Colonic mucosa (tissue), 4 donors: ENCODE results near the gene PTPRN2. TPM values are rescaled to one million over a fixed set of nuclear protein-coding genes. Genes with fewer than 3 reads are reported as not detected.
"Not testable (repeated sequence)": the region's sequence is repeated elsewhere in the genome, so short reads cannot be mapped to it uniquely, and the experiment has no call there.

ENCODE experiments used
- DNase-seq: peaks from one replicate; pipeline ENCODE4 v3.0.0-alpha.2; 2020
- H3K27ac ChIP-seq: fragments of 200-600 bp; one replicate; pipeline ENCODE4 v1.8.0; 2021
- H3K27me3 ChIP-seq: fragments of 200-600 bp; one replicate; pipeline ENCODE4 v1.8.0; 2021
- H3K36me3 ChIP-seq: fragments of 200-600 bp; one replicate; pipeline ENCODE4 v1.8.0; 2021
- H3K4me1 ChIP-seq: fragments of 200-600 bp; one replicate; pipeline ENCODE4 v1.8.0; 2021; ENCODE audit warnings: mild to moderate bottlenecking
- H3K4me3 ChIP-seq: fragments of 200-600 bp; one replicate; pipeline ENCODE4 v1.8.0; 2021
- H3K9ac ChIP-seq, 2 donors: one replicate each; pipeline ENCODE4 v1.7.0; 2013; ENCODE audit warnings: control low read depth in 2 of 2, low read depth in 2 of 2, low read length in 2 of 2
- H3K9me3 ChIP-seq: fragments of 200-600 bp; one replicate; pipeline ENCODE4 v1.8.0; 2021
- intact Hi-C: fragments of 100-400 bp; cut with DNase I; formaldehyde crosslinking; loops from one replicate; pipeline ENCODE4 v1.14.1; 2022
- total RNA-seq, 2 donors: library from RNA; stranded (reverse); fragmentation: NEBNext Ultra II Directional in 1 of 2; extraction: Animal tissue kit (Norgen Biotek cat#: 25700) in 1 of 2; gene quantifications; one replicate each; pipeline ENCODE4 v1.2.1, GENCODE V29; 2021
- TF ChIP-seq, protein P1 (sequence below): fragments of 200-600 bp; IDR thresholded peaks from one replicate; pipeline ENCODE4 v1.8.0; 2022; ENCODE audit warnings: antibody characterized with exemption, mild to moderate bottlenecking
- donor health status: healthy.
- donor health status: DM: no; HTN: no; CAD: no.
- donor health status: DM: no; HTN: no; CAD: no.

Gene PTPRN2
- total RNA-seq, 2 donors from 2014 or later = 14.7 to 21.6 TPM

DNA sequence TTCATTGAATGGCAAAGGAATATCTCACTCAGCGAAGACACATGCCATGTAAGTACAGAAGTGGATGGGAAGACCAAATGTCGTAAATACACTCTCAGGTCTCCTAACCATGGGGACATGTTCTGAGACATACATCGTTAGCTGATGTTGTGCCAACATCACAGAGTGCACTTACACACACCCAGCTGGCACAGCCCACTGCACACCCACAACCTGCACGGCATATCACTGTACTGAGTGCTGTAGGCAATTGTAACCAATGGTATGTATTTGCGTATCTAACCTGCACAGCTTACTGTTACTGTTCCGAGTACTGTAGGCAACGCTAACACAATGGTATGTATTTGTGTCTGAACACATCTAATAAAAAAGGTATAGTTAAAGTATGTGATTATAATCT, 550.4 kb downstream of the PTPRN2 start:
- TF ChIP-seq, protein P1, sequence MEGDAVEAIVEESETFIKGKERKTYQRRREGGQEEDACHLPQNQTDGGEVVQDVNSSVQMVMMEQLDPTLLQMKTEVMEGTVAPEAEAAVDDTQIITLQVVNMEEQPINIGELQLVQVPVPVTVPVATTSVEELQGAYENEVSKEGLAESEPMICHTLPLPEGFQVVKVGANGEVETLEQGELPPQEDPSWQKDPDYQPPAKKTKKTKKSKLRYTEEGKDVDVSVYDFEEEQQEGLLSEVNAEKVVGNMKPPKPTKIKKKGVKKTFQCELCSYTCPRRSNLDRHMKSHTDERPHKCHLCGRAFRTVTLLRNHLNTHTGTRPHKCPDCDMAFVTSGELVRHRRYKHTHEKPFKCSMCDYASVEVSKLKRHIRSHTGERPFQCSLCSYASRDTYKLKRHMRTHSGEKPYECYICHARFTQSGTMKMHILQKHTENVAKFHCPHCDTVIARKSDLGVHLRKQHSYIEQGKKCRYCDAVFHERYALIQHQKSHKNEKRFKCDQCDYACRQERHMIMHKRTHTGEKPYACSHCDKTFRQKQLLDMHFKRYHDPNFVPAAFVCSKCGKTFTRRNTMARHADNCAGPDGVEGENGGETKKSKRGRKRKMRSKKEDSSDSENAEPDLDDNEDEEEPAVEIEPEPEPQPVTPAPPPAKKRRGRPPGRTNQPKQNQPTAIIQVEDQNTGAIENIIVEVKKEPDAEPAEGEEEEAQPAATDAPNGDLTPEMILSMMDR = no peak
- Histone ChIP-seq H3K9me3 (no peaks in the 10 kb centered on the region), H3K27me3 (no peaks in the 10 kb centered on the region), H3K9ac (no peak overlapping the region), H3K4me3 (no peak overlapping the region), H3K4me1 (no peaks in the 10 kb centered on the region), H3K27ac (no peak overlapping the region), H3K36me3 (no peaks in the 10 kb centered on the region)
- no peak for DNase-seq
- intact Hi-C loops = no loop called here

DNA sequence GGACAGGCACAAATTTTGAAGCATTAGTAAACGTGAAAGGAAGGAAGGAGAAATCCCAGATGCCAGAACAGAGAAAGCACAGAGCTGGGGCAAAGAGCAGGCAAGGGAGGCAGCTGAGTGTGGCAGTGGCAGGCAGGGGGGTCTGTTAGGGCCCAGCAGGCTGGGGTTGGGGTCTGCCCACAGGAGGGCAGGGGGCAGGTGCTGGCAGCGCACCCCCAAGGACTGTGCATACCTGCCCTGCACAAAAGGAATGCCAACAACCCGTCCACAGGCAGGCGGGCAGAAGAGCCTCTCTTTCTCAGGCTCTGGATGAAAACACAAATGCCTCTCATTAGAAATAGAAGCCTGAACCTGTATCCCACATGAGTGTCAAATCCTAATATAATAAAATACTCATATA, 552.3 kb downstream of the PTPRN2 start:
- no peak overlapping the region for H3K9ac ChIP-seq
- intact Hi-C loops = no loop called here
- H3K27me3 ChIP-seq = no peaks in the 10 kb centered on the region
- H3K27ac ChIP-seq = no peak overlapping the region
- no peaks in the 10 kb centered on the region for H3K4me1 ChIP-seq
- no peaks in the 10 kb centered on the region for H3K36me3 ChIP-seq
- no peaks in the 10 kb centered on the region for H3K9me3 ChIP-seq
- TF ChIP-seq, protein P1 = no peak
- no peak overlapping the region for H3K4me3 ChIP-seq
- DNase-seq = no peak

DNA sequence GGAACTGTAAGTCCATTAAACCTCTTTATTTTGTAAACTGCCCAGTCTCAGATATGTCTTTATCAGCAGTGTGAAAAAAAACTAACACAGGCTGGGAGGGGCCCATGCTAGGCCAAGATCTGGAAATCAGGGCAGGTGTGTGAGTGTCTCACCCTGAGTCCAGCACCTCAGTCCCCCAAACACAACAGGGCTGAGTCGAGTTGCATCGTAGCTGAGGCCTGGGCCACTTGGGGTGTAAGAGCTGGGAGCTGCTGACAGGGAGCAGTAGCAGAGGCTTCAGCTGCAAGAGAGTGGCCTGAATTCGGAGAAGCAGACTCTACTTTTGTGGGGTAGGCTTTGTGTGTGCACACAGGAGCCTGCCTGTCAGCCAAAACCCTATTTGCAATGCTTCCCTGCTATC, 553.1 kb downstream of the PTPRN2 start:
- Histone ChIP-seq H3K4me3 (no peak overlapping the region), H3K4me1 (no peaks in the 10 kb centered on the region), H3K9me3 (no peaks in the 10 kb centered on the region), H3K36me3 (no peaks in the 10 kb centered on the region), H3K27me3 (no peaks in the 10 kb centered on the region), H3K9ac (no peak overlapping the region), H3K27ac (no peak overlapping the region)
- DNase-seq = no peak
- TF ChIP-seq, protein P1 = no peak
- intact Hi-C loops = no loop called here

DNA sequence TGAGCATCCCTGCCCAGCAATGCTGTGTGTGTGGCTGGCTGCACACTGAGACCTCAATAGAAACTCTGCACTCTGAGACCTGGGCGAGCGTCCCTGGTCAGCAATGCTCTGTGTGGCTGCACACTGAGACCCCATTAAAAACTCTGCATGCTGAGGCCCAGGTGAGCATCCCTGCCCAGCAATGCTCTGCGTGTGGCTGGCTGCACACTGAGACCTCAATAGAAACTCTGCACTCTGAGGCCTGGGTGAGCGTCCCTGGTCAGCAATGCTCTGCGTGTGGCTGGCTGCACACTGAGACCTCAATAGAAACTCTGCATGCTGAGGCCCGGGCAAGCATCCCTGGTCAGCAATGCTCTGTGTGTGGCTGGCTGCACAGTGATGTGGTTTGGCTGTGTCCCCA, 553.7 kb downstream of the PTPRN2 start:
- H3K4me1 ChIP-seq, H3K9me3 ChIP-seq, H3K9ac ChIP-seq, H3K4me3 ChIP-seq, DNase-seq, H3K27ac ChIP-seq, H3K27me3 ChIP-seq, H3K36me3 ChIP-seq, intact Hi-C loops: not testable (repeated sequence)

DNA sequence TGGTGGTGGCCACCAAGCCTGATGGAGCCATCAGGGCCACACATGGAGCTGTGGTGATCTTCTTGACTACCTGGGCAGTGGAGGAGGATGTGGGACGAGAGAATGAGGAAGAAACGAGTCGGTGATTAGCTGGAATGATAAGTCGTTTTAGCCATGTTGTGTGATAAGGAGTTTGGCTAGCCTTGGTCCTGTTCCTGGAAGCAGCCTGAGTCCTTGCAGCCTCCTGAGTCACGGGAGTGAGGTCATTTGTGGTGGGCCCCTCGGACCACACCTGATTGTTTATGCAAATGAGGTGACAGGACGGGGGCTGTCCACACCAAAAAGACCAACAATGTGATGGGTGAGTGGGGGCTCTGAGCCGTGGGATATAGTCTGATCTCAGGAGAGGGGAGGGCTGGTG, 554.4 kb downstream of the PTPRN2 start:
- no peak for DNase-seq

DNA sequence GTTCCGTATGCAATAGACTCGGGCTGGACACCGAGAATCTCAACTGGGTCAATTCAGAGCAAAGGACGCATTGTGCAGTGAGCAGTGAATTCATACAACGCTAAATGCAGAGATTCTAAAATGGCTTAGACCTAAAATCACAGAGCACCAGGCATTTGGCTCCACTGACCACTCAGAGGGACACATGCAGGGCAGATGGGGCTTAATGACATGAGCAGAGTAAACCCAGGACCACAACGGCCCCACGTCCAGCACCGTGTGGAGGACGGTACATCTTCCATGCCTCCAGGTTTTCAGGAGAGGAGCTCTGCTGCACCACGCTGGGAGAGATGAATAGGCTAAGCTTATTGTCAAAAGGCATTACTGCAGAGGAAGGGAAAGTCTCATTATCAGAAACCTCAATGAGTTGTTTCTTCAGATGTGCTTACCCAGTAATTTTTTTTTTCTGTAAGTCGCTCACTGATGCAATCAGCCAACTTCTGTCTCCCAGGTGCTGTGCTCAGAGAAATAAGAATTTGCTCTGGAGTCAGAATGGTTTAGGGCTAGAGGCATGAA, 555.0 kb downstream of the PTPRN2 start:
- Histone ChIP-seq H3K27me3 (no peaks in the 10 kb centered on the region), H3K4me3 (no peak overlapping the region), H3K9ac (no peak overlapping the region), H3K27ac (no peak overlapping the region), H3K4me1 (no peaks in the 10 kb centered on the region), H3K9me3 (no peaks in the 10 kb centered on the region), H3K36me3 (no peaks in the 10 kb centered on the region)
- TF ChIP-seq, protein P1 = no peak
- intact Hi-C loops = no loop called here
- DNase-seq = no peak

More for the DNA sequence above, 554.4 kb downstream of the PTPRN2 start:
- TF ChIP-seq, protein P1 = no peak
- Histone ChIP-seq H3K9me3 (no peaks in the 10 kb centered on the region), H3K27ac (no peak overlapping the region), H3K36me3 (no peaks in the 10 kb centered on the region), H3K9ac (no peak overlapping the region), H3K4me1 (no peaks in the 10 kb centered on the region), H3K27me3 (no peaks in the 10 kb centered on the region), H3K4me3 (no peak overlapping the region)
- intact Hi-C loops = no loop called here
